Chondrocyte (in vitro differentiated cells): ENCODE results near the gene SFXN5. TPM values are rescaled to one million over a fixed set of nuclear protein-coding genes. Genes with fewer than 3 reads are reported as not detected.

Experiments used
- DNase-seq: peaks from one replicate; pipeline ENCODE4 v3.0.0; 2021; ENCODE audit warnings: mixed read lengths, low spot score
- H3K27ac Mint-ChIP-seq: one replicate; pipeline ENCODE4 v1.8.0; 2021; ENCODE audit warnings: mild to moderate bottlenecking, moderate library complexity, mixed read lengths; ENCODE audit not compliant: unreplicated experiment
- H3K27me3 Mint-ChIP-seq: 2 replicates; pipeline ENCODE4 v1.8.0; 2021; ENCODE audit warnings: low read depth, mixed read lengths
- H3K36me3 Mint-ChIP-seq: 2 replicates; pipeline ENCODE4 v1.8.0; 2021; ENCODE audit warnings: low read depth, mixed read lengths
- H3K4me1 Mint-ChIP-seq: 2 replicates; pipeline ENCODE4 v1.8.0; 2021; ENCODE audit warnings: low read depth, mild to moderate bottlenecking, mixed read lengths
- H3K4me3 Mint-ChIP-seq: one replicate; pipeline ENCODE4 v1.8.0; 2021; ENCODE audit warnings: mild to moderate bottlenecking, moderate library complexity, mixed read lengths; ENCODE audit not compliant: unreplicated experiment
- H3K9me3 Mint-ChIP-seq: 2 replicates; pipeline ENCODE4 v1.8.0; 2021; ENCODE audit warnings: low read depth, mixed read lengths
- total RNA-seq: library from RNA; stranded (reverse); gene quantifications from 3 replicates; pipeline ENCODE4 v1.2.1, GENCODE V29; 2021
- TF ChIP-seq, protein P1 (sequence below): fragments of 200-600 bp; sonication (generic); IDR thresholded peaks from 2 replicates; pipeline ENCODE4 v1.5.0; 2021; ENCODE audit warnings: antibody characterized with exemption, mild to moderate bottlenecking, moderate library complexity

SFXN5 gene
- total RNA-seq, 1 donor from 2014 or later = 10.6 TPM

DNA sequence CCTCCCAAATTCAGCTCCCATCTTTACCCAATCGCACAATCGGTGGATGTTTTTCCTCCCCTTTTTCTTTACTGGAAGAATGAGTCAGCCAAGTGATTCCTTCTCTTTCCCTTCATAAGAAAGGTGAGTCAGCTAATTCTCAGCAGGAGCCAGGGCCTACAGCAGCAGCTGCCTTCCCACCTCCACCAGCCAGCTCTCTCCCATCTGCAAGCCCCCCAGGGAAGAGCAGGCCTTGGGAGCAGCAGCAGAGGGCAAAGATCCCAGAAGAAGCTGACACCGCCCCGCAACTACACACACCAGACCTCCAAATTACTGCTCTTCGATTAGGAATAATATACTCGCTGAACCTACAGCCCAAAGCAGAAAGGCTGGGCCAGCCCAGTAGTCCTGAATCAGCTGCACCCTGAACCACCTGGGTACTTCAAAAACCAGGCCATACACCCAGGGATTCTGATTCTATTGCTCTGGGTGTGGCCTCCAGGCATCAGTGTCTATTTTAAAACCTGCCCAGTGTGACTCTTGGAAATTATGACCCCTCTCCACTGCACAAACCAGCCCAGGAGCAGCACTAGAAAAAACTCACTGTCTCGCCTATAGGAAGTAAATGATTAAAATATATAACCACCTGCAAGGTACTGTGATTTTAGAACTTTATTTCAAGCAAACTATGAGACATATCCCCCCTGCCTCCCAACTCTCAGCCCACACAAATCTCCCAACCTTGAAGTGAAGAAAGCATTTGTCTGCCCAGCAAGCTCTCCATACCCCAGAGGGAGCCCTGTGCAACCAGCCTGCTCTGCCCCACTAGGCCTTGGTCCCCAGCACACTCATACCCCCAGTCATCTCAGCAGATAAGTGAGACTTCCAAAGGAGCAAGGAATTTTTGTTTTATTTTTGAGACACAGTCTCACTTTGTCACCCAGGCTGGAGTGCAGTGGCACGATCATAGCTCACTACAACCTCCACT is 7.3 kb downstream of the SFXN5 start:
- peaks cover 3% of the 10 kb centered on the region for H3K36me3 Mint-ChIP-seq
- H3K27ac Mint-ChIP-seq = peak overlapping the region; percentile 92
- H3K27me3 Mint-ChIP-seq = no peaks in the 10 kb centered on the region
- H3K4me3 Mint-ChIP-seq = peak overlapping the region; percentile 45
- H3K9me3 Mint-ChIP-seq = no peaks in the 10 kb centered on the region
- TF ChIP-seq, protein P1, sequence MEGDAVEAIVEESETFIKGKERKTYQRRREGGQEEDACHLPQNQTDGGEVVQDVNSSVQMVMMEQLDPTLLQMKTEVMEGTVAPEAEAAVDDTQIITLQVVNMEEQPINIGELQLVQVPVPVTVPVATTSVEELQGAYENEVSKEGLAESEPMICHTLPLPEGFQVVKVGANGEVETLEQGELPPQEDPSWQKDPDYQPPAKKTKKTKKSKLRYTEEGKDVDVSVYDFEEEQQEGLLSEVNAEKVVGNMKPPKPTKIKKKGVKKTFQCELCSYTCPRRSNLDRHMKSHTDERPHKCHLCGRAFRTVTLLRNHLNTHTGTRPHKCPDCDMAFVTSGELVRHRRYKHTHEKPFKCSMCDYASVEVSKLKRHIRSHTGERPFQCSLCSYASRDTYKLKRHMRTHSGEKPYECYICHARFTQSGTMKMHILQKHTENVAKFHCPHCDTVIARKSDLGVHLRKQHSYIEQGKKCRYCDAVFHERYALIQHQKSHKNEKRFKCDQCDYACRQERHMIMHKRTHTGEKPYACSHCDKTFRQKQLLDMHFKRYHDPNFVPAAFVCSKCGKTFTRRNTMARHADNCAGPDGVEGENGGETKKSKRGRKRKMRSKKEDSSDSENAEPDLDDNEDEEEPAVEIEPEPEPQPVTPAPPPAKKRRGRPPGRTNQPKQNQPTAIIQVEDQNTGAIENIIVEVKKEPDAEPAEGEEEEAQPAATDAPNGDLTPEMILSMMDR = no peak
- DNase-seq = peak; percentile 37
- peaks cover 43% of the 10 kb centered on the region for H3K4me1 Mint-ChIP-seq

DNA sequence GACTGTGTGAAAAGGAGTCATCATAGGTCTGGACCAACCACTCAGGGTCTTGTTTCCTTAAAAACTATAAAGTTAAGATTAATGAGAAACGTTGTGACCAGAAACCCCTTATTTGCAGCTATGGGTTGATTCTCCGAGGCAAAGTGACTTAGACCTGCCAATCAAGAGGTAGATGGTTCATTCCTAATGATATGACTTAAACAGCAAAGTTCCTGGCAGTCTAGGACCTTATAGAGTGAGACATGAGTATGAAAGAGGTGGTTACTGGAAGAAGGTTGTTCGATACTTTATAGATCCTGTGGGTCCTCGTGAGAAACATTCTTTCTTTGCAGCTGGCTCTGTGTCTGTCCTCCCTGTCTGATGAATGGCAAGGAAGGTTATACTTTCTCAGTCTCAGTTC is 8.0 kb downstream of the SFXN5 start:
- DNase-seq = no peak
- peaks cover 36% of the 10 kb centered on the region for H3K4me1 Mint-ChIP-seq
- H3K36me3 Mint-ChIP-seq = peaks cover 1% of the 10 kb centered on the region
- H3K4me3 Mint-ChIP-seq = peak overlapping the region; percentile 45
- H3K9me3 Mint-ChIP-seq = no peaks in the 10 kb centered on the region
- TF ChIP-seq, protein P1 = no peak
- peak overlapping the region; percentile 92 for H3K27ac Mint-ChIP-seq
- H3K27me3 Mint-ChIP-seq = no peaks in the 10 kb centered on the region

DNA sequence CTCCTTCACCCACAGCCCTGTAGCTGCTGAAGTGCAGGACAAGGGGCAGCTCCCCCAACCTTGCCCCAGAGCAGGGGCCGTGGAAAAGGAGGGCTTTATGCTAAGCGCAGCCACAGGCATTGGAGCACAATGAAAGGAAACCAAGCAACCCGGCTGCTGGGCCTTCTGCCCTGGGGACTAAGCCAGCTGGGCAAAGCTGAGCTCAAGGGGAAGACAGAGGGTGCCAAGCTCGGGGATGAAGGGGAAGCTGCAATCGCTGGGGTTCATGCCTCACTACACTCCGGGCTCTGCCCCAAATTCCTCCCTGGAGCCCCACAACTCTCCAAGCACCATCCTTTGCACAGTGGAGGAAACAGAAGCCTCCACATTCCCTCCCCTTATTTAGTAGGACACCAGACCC is 12.4 kb downstream of the SFXN5 start:
- H3K36me3 Mint-ChIP-seq = peaks cover 20% of the 10 kb centered on the region
- peaks cover 21% of the 10 kb centered on the region for H3K4me1 Mint-ChIP-seq
- TF ChIP-seq, protein P1 = no peak
- H3K27me3 Mint-ChIP-seq = no peaks in the 10 kb centered on the region
- H3K9me3 Mint-ChIP-seq = peaks cover 12% of the 10 kb centered on the region
- no peak overlapping the region for H3K4me3 Mint-ChIP-seq
- no peak for DNase-seq
- H3K27ac Mint-ChIP-seq = no peak overlapping the region

DNA sequence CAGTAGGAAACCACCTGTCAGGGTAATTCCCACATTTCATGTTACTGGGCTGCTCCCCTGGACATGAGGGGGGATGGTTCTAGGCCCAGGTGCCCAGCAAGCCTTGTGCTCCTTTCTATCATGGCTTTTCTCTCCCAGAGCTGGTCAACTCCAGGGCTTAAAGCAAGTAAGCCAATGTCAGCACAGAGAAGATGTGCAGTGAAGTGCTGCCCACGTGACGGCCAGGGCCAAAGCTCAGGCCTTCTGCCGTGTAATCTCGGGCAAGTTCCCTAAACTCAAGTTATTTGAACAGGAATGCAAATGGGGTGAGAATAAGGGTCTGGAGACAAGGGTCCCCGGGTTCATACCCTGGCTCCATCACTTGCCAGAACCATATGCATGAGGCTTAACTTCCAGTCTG is 16.5 kb downstream of the SFXN5 start:
- Mint-ChIP-seq H3K4me1 (peaks cover 3% of the 10 kb centered on the region), H3K27ac (no peak overlapping the region), H3K4me3 (no peak overlapping the region), H3K27me3 (no peaks in the 10 kb centered on the region), H3K36me3 (peaks cover 25% of the 10 kb centered on the region), H3K9me3 (peaks cover 12% of the 10 kb centered on the region)
- no peak for DNase-seq
- TF ChIP-seq, protein P1 = no peak

DNA sequence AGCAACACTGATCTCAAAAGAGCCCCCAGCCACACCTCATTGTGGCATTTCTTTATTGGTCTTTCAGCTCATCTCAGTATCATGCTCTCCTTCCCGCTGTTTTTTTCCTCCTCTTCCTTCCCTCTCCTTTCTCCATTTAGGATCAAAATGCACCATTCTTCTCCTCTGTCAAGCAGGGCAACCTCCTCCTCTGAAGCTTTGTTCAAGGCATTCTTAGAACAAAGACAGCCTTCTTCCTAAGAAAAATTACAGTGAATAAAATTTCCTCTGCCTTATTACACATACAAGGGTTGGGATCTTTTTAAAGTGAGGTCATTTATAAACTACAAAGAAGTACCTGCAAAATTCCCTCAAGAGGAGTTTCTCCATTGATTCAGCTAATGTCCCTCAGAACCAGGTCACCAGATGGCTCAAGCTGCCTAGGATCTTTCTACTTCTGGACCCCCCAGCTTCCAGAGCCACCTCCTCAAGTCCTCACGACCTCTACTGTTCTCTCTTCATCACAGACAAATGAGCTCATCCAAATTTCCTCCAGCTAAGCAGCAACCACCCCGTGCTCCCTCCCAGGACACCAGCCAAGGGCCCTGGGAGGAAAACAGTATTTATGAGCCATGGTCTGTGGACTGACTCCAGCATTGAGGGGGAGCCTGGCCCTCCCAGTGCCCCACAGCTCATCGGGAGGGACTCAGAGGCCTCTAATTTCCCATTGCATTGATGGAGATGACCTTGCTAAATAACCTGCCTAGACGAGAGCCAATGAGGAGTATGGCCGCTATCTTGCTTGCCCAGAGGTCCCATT is 18.0 kb downstream of the SFXN5 start:
- H3K27ac Mint-ChIP-seq = no peak overlapping the region
- no peak for DNase-seq
- H3K9me3 Mint-ChIP-seq = peaks cover 12% of the 10 kb centered on the region
- H3K36me3 Mint-ChIP-seq = peaks cover 25% of the 10 kb centered on the region
- H3K4me1 Mint-ChIP-seq = peaks cover 3% of the 10 kb centered on the region
- TF ChIP-seq, protein P1 = no peak
- H3K4me3 Mint-ChIP-seq = no peak overlapping the region
- H3K27me3 Mint-ChIP-seq = no peaks in the 10 kb centered on the region
